T-helper 2 cell (primary cell): ENCODE measurements around the gene ZNF469.

Source experiments
- DNase-seq, 5 experiments: peaks; one replicate each; pipeline versions ENCODE4 v3.0.0 to v3.0.0-alpha.2; 2012 to 2022

Gene ZNF469

GRCh38 chr16:88346680-88347505, 35.9 kb upstream of the ZNF469 start:
- DNase-seq, result no peak

GRCh38 chr16:88347656-88348376, 34.9 kb upstream of the ZNF469 start:
- peak in 1 of 5 experiments; percentile 20 for DNase-seq

GRCh38 chr16:88348377-88349152, 34.2 kb upstream of the ZNF469 start:
- DNase-seq, result no peak

- no peak for DNase-seq
Measured at GRCh38 chr16:88349153-88349902, 33.4 kb upstream of the ZNF469 start.

DNA sequence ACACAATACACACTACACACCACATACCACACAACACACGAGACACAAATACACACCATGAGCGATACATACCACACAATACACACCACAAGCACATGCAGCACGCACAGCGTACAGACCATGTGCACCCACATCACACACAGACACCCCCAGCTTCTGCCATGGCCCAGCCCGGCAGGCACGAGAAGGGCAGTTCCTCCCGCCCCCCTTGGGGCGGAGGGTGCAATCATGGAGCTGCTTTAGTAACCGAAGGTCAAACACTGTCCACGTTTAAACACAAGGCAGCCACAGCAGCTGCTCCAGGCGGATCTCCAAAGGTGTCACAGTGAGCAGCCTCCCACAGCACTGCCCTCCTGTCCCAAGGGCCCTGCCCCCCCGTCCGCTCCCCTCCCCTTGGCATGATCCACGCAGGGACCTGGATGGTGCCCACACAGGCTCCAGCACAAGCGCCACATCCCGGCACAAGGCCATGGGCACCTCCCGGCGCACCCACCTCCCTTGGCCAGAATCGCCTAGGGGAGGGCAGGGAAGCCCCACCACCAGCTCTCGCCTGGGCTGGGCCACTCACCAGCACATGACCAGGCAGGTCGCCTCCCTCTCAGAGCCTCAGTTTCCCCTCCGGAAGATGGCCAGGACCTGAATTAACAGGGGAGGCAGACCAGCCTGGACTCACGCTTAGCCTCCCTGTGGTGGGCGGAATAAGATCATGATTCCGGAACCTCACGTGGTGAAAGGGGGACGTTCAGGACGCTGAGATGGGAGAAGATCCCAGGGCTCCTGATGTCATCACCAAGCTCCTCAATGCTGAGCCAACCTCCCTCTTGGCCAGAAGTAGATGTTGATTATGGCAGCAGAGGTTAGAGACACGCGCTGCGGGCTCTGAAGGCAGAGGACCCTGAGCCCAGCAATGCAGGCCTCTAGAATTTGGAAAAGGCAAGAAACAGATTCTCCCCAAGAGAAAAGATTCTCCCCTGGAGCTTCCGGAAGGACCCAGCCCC, 32.6 kb upstream of the ZNF469 start:
- DNase-seq, result no peak

GRCh38 chr16:88350922-88351321, 31.8 kb upstream of the ZNF469 start:
- no peak for DNase-seq

GRCh38 chr16:88351491-88352101, 31.2 kb upstream of the ZNF469 start:
- DNase-seq, result no peak

GRCh38 chr16:88352261-88353200, 30.2 kb upstream of the ZNF469 start:
- no peak for DNase-seq

DNA sequence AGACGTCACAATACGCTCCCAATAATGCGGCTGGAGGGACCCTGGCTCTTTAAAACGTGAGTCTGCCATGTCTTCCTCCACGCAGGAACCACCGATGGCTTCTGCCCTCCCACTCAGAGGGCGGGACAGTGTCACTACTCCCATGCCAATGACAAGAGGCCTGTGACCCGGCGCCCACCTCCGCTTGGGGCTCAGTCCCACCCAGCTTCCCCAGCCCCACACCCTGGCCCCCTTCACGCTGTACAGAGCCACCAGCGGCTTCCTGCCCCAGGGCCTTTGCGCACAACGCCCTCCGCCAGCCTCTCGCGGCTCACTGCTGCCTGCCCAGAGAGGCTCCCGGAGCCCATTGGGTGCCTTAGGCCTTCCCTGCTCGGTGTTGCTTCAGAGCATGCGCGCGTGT, 29.5 kb upstream of the ZNF469 start:
- no peak for DNase-seq

DNA sequence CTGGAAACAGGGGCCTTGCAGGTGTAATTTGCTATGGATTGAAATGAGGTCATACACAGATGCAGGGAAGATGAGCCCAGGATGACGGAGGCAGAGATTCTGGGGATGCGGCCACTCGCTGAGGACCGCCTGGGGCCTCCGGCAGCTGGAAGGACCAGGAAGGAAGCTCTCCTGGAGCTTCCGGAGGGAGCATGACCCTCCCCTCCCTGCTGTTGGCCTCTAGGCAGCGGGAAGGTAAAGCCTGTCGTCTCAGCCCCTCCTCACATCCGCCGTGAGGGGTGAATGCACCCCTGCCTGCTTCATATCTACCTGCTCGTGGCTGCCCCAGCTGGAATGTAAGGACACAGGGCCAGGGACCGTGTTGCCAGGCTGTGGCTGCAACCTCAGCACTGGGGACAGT, 29.1 kb upstream of the ZNF469 start:
- no peak for DNase-seq

- DNase-seq, result no peak
Measured at GRCh38 chr16:88354229-88355092, 28.3 kb upstream of the ZNF469 start.

- DNase-seq, result no peak
Measured at GRCh38 chr16:88355093-88355388, 27.7 kb upstream of the ZNF469 start.

- DNase-seq, result no peak
Measured at GRCh38 chr16:88355389-88356123, 27.2 kb upstream of the ZNF469 start.

GRCh38 chr16:88356124-88356726, 26.5 kb upstream of the ZNF469 start:
- no peak for DNase-seq

- DNase-seq, result no peak
Measured at GRCh38 chr16:88356727-88357199, 26.0 kb upstream of the ZNF469 start.

GRCh38 chr16:88357317-88358022, 25.3 kb upstream of the ZNF469 start:
- DNase-seq, result no peak

DNA sequence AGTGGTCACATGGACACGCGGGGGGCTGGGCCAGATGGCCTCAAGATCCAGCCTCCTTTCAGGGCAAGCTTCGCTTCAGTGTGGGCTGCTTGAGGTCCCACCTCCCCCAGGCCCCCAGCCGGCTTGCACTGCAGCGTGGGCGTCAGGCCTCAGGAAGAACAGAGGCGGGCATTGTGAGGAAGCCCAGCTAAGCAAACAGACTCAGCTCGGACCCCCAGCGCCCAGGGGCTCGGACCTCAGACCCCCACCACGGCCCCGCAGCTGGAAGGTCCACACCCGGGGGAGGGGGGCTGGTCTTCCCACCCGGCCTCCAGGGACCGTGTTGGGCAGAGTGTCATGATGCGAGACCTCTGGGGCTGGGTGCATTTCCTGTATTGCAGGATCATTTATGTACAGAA, 24.7 kb upstream of the ZNF469 start:
- no peak for DNase-seq
